Calu3 (cell line): ENCODE results near the gene UNC45A. TPM values are rescaled to one million over a fixed set of nuclear protein-coding genes. Genes with fewer than 3 reads are reported as not detected.

Source experiments
- Bru-seq: library from RNA; stranded (reverse); fragments of 400-500 nt; gene quantifications from one replicate; lab custom pipeline; 2021; lab: Mats Ljungman, UMichigan
- BruChase-seq, 2 experiments: library from RNA; stranded (reverse); fragments of 400-500 nt; gene quantifications; one replicate each; lab custom pipeline; 2021; lab: Mats Ljungman, UMichigan
- BruUV-seq: library from RNA; stranded (reverse); fragments of 400-500 nt; replicated peaks from 2 replicates; lab custom pipeline; 2021; lab: Mats Ljungman, UMichigan
- CTCF ChIA-PET: fragments of 300-600 bp; sonication (Branson Sonifier 250); formaldehyde crosslinking; loops from one replicate; lab custom pipeline; 2022; ENCODE audit warnings: antibody characterized with exemption; lab: Charles Lee
- DNase-seq: peaks from one replicate; pipeline ENCODE4 v3.0.0; 2022
- H3K27ac Mint-ChIP-seq: one replicate; pipeline ENCODE4 v1.8.0; 2022; ENCODE audit warnings: mixed read lengths; ENCODE audit not compliant: unreplicated experiment
- H3K27me3 Mint-ChIP-seq: one replicate; pipeline ENCODE4 v1.8.0; 2022; ENCODE audit warnings: mixed read lengths; ENCODE audit not compliant: unreplicated experiment
- H3K36me3 Mint-ChIP-seq: one replicate; pipeline ENCODE4 v1.8.0; 2022; ENCODE audit warnings: mild to moderate bottlenecking, moderate library complexity, mixed read lengths; ENCODE audit not compliant: insufficient read depth, unreplicated experiment
- H3K4me1 Mint-ChIP-seq: one replicate; pipeline ENCODE4 v1.8.0; 2022; ENCODE audit warnings: mild to moderate bottlenecking, low read depth, mixed read lengths; ENCODE audit not compliant: unreplicated experiment
- H3K4me3 Mint-ChIP-seq: one replicate; pipeline ENCODE4 v1.8.0; 2022; ENCODE audit warnings: mild to moderate bottlenecking, low read depth, moderate library complexity, mixed read lengths; ENCODE audit not compliant: unreplicated experiment
- H3K9me3 Mint-ChIP-seq: one replicate; pipeline ENCODE4 v1.8.0; 2022; ENCODE audit warnings: low read depth, mixed read lengths; ENCODE audit not compliant: unreplicated experiment
- CTCF ChIP-seq: fragments of 200-600 bp; IDR thresholded peaks from one replicate; pipeline ENCODE4 v1.8.0; 2022; ENCODE audit warnings: antibody characterized with exemption; ENCODE audit not compliant: unreplicated experiment
- intact Hi-C: fragments of 100-400 bp; cut with micrococcal nuclease; formaldehyde crosslinking; loops from one replicate; pipeline ENCODE4 v1.10.0; 2022; ENCODE audit not compliant: unreplicated experiment
- long read RNA-seq: library from polyadenylated mRNA; stranded (forward); transcript quantifications from one replicate; pipeline ENCODE4 v2.0.0, GENCODE V29; 2022
- total RNA-seq: library from RNA; stranded (reverse); gene quantifications from 2 replicates; pipeline ENCODE4 v1.2.3, GENCODE V29; 2022

UNC45A gene
- 66.5 and 66.7 TPM in 2 replicates for total RNA-seq
- Bru-seq, nascent RNA: percentile 54 among the genes with signal in this experiment
- BruChase-seq, experiment 1, labeled RNA remaining after a 6-hour chase: percentile 67 among the genes with signal in this experiment
- percentile 59 among the genes with signal in this experiment for BruChase-seq, experiment 2, labeled RNA remaining after a 2-hour chase
- long read RNA-seq, transcript UNC45A-202 (20 exons, 3,252 nt): major isoform, 8 of 50 reads
- long read RNA-seq, partial matches to known transcripts: 24 of 50 reads
- long read RNA-seq, other reads (novel, unspliced or antisense): 18 of 50 reads

GRCh38 chr15:90934949-90935751, at the start of gene UNC45A:
TSS of gene UNC45A (plus strand) at chr15:90935285. CDS start at chr15:90935325, 40 bp downstream.
- peaks cover 68% of the 10 kb centered on the region for H3K36me3 Mint-ChIP-seq
- BruUV-seq: no TSS peak
- H3K27me3 Mint-ChIP-seq: no peaks in the 10 kb centered on the region
- peaks cover 56% of the 10 kb centered on the region for H3K4me1 Mint-ChIP-seq
- TF ChIP-seq CTCF: no peak
- peak; percentile 99 for DNase-seq
- CTCF ChIA-PET: interaction anchor here (0.6 to 2.1 kb wide), 15 partner anchors 10 to 1153 kb away, joined by 3 to 12 read pairs (median 5); partner anchors contain the start of genes MAN2A2 and RCCD1
- H3K4me3 Mint-ChIP-seq: peak within 1 kb of the TSS; percentile 94
- H3K27ac Mint-ChIP-seq: peak within 1 kb of the TSS; percentile 36
- H3K9me3 Mint-ChIP-seq: no peaks in the 10 kb centered on the region
- intact Hi-C loops: loop anchor here (5.0 kb wide), 1 partner anchor 97 kb away; no protein-coding TSS in a partner anchor

- no TSS peak for BruUV-seq
- DNase-seq: peak; percentile 87
- CTCF ChIA-PET: interaction anchor here (0.5 to 2.3 kb wide), 10 partner anchors 13 to 523 kb away, joined by 3 to 32 read pairs (median 4); partner anchors contain the start of genes BLM and HDDC3
- Mint-ChIP-seq H3K4me1 (no peaks in the 10 kb centered on the region), H3K27ac (no peak overlapping the region), H3K9me3 (no peaks in the 10 kb centered on the region), H3K27me3 (peaks cover 25% of the 10 kb centered on the region), H3K36me3 (peaks cover 10% of the 10 kb centered on the region), H3K4me3 (no peak overlapping the region)
- TF ChIP-seq CTCF: peak; percentile 98
- intact Hi-C loops: loop anchor here (1.0 to 10.0 kb wide), 4 partner anchors 68 to 593 kb away; no protein-coding TSS in a partner anchor
These were observed 49.4 kb upstream of the UNC45A start for GRCh38 chr15:90885432-90886290.

- Mint-ChIP-seq H3K4me1 (no peaks in the 10 kb centered on the region), H3K27me3 (peaks cover 25% of the 10 kb centered on the region), H3K36me3 (peaks cover 6% of the 10 kb centered on the region), H3K4me3 (no peak overlapping the region), H3K9me3 (no peaks in the 10 kb centered on the region), H3K27ac (no peak overlapping the region)
- DNase-seq: no peak
- intact Hi-C loops: loop anchor here (1.0 to 10.0 kb wide), 4 partner anchors 69 to 594 kb away; no protein-coding TSS in a partner anchor
- no peak for TF ChIP-seq CTCF
- no TSS peak for BruUV-seq
- CTCF ChIA-PET: interaction anchor here (0.7 to 2.3 kb wide), 8 partner anchors 14 to 524 kb away, joined by 3 to 32 read pairs (median 4); partner anchors contain the start of gene BLM
These were observed 48.8 kb upstream of the UNC45A start for GRCh38 chr15:90886291-90886614.
